ENCODE data around the gene TTC36.
A peak's percentile ranks its signal among the peaks of the same experiment; 100 is the strongest.

Gene TTC36

GRCh38 chr11:118526688-118527087 is 586 bp upstream of the TTC36 start:
- H3K36me3 ChIP-seq (ENCODE audit: control insufficient read depth, insufficient read depth, low read length): no peaks in the 10 kb centered on the region
- H3K9ac ChIP-seq: no peak overlapping the region
- TF ChIP-seq CTCF (IDR thresholded peaks at IDR 0.05): no peak
- H3K4me1 ChIP-seq: peaks cover 9% of the 10 kb centered on the region
- H3K4me3 ChIP-seq (ENCODE audit: low read depth, low read length): no peak overlapping the region
- no peak overlapping the region for H2AFZ ChIP-seq
- no peaks in the 10 kb centered on the region for H3K79me2 ChIP-seq
- H3K4me2 ChIP-seq (ENCODE audit: low read length): no peak overlapping the region
- no peaks in the 10 kb centered on the region for H3K27me3 ChIP-seq (ENCODE audit: control insufficient read depth, insufficient read depth, low read length)
- no peaks in the 10 kb centered on the region for H3K9me3 ChIP-seq (ENCODE audit: control insufficient read depth, low read length)
- no peak overlapping the region for H3K27ac ChIP-seq

GRCh38 chr11:118528511-118528910 is 1.2 kb downstream of the TTC36 start:
- H3K79me2 ChIP-seq: no peaks in the 10 kb centered on the region
- H3K9me3 ChIP-seq (ENCODE audit: control insufficient read depth, low read length): no peaks in the 10 kb centered on the region
- no peak overlapping the region for H2AFZ ChIP-seq
- H3K36me3 ChIP-seq (ENCODE audit: control insufficient read depth, insufficient read depth, low read length): no peaks in the 10 kb centered on the region
- no peak for TF ChIP-seq CTCF (IDR thresholded peaks at IDR 0.05)
- H3K4me1 ChIP-seq: peaks cover 9% of the 10 kb centered on the region
- no peak overlapping the region for H3K4me3 ChIP-seq (ENCODE audit: low read depth, low read length)
- H3K4me2 ChIP-seq (ENCODE audit: low read length): no peak overlapping the region
- H3K9ac ChIP-seq: no peak overlapping the region
- H3K27me3 ChIP-seq (ENCODE audit: control insufficient read depth, insufficient read depth, low read length): no peaks in the 10 kb centered on the region
- H3K27ac ChIP-seq: no peak overlapping the region

GRCh38 chr11:118529584-118530175 is 2.4 kb downstream of the TTC36 start:
- Histone ChIP-seq H3K27me3 (ENCODE audit: control insufficient read depth, insufficient read depth, low read length) (no peaks in the 10 kb centered on the region), H3K4me1 (peaks cover 9% of the 10 kb centered on the region), H3K79me2 (no peaks in the 10 kb centered on the region), H3K36me3 (ENCODE audit: control insufficient read depth, insufficient read depth, low read length) (no peaks in the 10 kb centered on the region), H2AFZ (peak overlapping the region; percentile 81), H3K27ac (no peak overlapping the region), H3K4me2 (ENCODE audit: low read length) (peak overlapping the region; percentile 66), H3K9ac (no peak overlapping the region), H3K4me3 (ENCODE audit: low read depth, low read length) (peak overlapping the region; percentile 65), H3K9me3 (ENCODE audit: control insufficient read depth, low read length) (no peaks in the 10 kb centered on the region)
- TF ChIP-seq CTCF (IDR thresholded peaks at IDR 0.05): no peak

- Histone ChIP-seq H3K9ac (no peak overlapping the region), H3K27me3 (ENCODE audit: control insufficient read depth, insufficient read depth, low read length) (no peaks in the 10 kb centered on the region), H3K4me2 (ENCODE audit: low read length) (peak overlapping the region; percentile 66), H3K36me3 (ENCODE audit: control insufficient read depth, insufficient read depth, low read length) (no peaks in the 10 kb centered on the region), H3K27ac (no peak overlapping the region), H3K79me2 (no peaks in the 10 kb centered on the region), H3K4me3 (ENCODE audit: low read depth, low read length) (peak overlapping the region; percentile 65), H2AFZ (peak overlapping the region; percentile 81), H3K4me1 (peaks cover 9% of the 10 kb centered on the region), H3K9me3 (ENCODE audit: control insufficient read depth, low read length) (no peaks in the 10 kb centered on the region)
- TF ChIP-seq CTCF (IDR thresholded peaks at IDR 0.05): no peak
Measured at GRCh38 chr11:118530180-118530682, 3.0 kb downstream of the TTC36 start.
